ENCODE measurements around the gene C16orf87. TPM values are rescaled to one million over a fixed set of nuclear protein-coding genes. Genes with fewer than 3 reads are reported as not detected.

C16orf87 gene
- total RNA-seq, 3 donors from 2014 or later: 5.3 to 8.3 (median 5.4) TPM

GRCh38 chr16:46807336-46807735, 23.6 kb downstream of the C16orf87 start:
- intact Hi-C loops (cut with DNase I, micrococcal nuclease): loop anchor here in 1 of 2 donors (10.0 kb wide), 1 partner anchor 133 kb away; no protein-coding TSS in a partner anchor
- Histone ChIP-seq H3K4me1 (ENCODE audit: low read depth) (peaks cover 7% of the 10 kb centered on the region), H3K9me3 (no peaks in the 10 kb centered on the region), H3K4me3 (no peak overlapping the region), H3K36me3 (ENCODE audit: low read depth) (no peaks in the 10 kb centered on the region)
- DNase-seq: no peak
- ATAC-seq: no peak
- TF ChIP-seq, protein P1, sequence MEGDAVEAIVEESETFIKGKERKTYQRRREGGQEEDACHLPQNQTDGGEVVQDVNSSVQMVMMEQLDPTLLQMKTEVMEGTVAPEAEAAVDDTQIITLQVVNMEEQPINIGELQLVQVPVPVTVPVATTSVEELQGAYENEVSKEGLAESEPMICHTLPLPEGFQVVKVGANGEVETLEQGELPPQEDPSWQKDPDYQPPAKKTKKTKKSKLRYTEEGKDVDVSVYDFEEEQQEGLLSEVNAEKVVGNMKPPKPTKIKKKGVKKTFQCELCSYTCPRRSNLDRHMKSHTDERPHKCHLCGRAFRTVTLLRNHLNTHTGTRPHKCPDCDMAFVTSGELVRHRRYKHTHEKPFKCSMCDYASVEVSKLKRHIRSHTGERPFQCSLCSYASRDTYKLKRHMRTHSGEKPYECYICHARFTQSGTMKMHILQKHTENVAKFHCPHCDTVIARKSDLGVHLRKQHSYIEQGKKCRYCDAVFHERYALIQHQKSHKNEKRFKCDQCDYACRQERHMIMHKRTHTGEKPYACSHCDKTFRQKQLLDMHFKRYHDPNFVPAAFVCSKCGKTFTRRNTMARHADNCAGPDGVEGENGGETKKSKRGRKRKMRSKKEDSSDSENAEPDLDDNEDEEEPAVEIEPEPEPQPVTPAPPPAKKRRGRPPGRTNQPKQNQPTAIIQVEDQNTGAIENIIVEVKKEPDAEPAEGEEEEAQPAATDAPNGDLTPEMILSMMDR (IDR thresholded peaks at IDR 0.05): no peak

DNA sequence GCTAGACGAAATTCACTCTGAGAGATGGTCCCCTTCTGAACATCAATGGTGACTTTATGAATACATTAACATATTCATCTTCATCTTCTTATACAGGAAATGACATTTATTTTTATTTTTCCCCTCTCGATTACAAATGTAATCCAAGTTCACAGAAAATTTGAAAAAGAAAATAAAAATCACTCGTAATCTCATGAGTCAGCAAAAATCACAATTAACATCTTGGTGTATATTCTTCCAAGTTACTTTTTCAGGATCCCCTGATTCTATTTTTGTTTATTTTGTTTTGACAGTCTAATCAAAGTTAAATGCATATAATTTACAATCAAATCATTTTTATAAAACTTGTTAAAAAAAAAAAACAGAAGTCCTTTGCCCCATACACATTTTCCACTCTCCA, 27.6 kb downstream of the C16orf87 start:
- no peaks in the 10 kb centered on the region for H3K36me3 ChIP-seq (ENCODE audit: low read depth)
- H3K4me3 ChIP-seq: no peak overlapping the region
- no peaks in the 10 kb centered on the region for H3K9me3 ChIP-seq
- intact Hi-C loops (cut with DNase I, micrococcal nuclease): loop anchor here in 1 of 2 donors (10.0 kb wide), 1 partner anchor 129 kb away; no protein-coding TSS in a partner anchor
- TF ChIP-seq, protein P1 (IDR thresholded peaks at IDR 0.05): no peak
- no peaks in the 10 kb centered on the region for H3K4me1 ChIP-seq (ENCODE audit: low read depth)
- DNase-seq (no peak), ATAC-seq (no peak)

DNA sequence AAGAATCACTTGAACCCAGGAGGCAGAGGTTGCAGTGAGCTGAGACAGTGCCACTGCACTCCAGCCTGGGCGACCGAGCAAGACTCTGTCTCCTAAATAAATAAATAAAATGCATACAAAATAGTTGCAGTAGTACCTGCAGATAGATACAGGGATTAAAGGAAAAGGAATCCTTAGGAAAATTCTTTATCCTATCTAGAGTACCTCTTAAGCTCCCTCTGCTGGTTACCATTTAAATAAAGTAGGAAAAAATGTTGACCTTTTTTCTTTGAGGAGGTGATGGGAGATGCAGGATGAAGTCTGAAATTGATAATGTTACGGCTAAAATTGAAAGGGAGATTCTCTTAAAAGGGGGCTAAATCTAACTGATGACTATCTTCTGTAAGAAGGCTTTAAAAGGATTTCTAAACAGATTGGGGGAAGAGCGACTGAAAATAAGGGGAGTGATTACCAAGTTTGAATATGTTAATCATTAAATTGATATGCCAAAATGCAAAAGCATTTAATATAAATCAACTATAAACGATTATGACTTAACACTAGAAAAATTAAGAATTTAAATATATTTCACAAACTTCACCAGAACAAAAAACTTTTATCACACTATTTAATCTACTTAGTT, 29.4 kb downstream of the C16orf87 start:
- intact Hi-C loops (cut with DNase I, micrococcal nuclease): loop anchor here in 1 of 2 donors (10.0 kb wide), 1 partner anchor 127 kb away; no protein-coding TSS in a partner anchor
- Histone ChIP-seq H3K9me3 (no peaks in the 10 kb centered on the region), H3K4me1 (ENCODE audit: low read depth) (no peaks in the 10 kb centered on the region), H3K36me3 (ENCODE audit: low read depth) (no peaks in the 10 kb centered on the region), H3K4me3 (no peak overlapping the region)
- ATAC-seq: no peak
- TF ChIP-seq, protein P1 (IDR thresholded peaks at IDR 0.05): no peak
- no peak for DNase-seq

DNA sequence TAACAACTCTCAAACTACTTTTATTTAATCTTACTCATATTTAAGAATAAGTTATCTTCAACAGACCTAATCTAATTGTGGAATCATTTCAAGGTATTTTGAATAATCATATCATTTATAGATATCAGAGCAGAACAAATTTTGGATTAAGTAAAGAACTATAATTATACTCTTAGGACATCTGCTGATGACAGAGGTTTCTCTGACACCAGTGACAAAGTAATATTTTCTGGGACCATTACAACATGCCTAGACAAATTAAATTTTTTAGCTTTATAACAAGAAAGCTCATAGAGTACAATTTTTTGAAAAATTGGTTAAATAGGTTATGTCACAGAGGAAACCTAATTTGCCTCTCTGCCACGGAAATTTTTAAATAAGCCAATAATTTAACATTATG, 30.5 kb downstream of the C16orf87 start:
- no peaks in the 10 kb centered on the region for H3K4me1 ChIP-seq (ENCODE audit: low read depth)
- no peak overlapping the region for H3K4me3 ChIP-seq
- DNase-seq (no peak), ATAC-seq (no peak)
- intact Hi-C loops (cut with DNase I, micrococcal nuclease): loop anchor here in 1 of 2 donors (10.0 kb wide), 1 partner anchor 126 kb away; no protein-coding TSS in a partner anchor
- TF ChIP-seq, protein P1 (IDR thresholded peaks at IDR 0.05): no peak
- no peaks in the 10 kb centered on the region for H3K9me3 ChIP-seq
- no peaks in the 10 kb centered on the region for H3K36me3 ChIP-seq (ENCODE audit: low read depth)

DNA sequence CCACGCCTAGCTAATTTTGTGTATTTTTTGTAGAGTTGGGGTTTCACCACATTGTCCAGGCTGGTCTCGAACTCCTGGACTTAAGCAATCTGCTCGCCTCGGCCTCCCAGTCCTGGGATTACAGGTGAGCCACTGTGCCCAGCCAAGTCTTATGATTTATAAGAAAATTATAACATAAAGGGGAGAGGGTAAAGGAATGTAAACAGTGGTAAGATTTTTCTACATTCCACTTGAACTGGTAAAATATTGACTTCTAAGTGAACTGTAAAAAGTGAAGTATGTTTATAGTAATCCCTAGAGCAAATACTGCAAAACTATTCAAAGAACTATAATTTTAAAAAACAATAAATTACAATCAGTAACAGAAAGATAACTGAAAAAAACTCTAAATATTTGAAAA, 33.5 kb downstream of the C16orf87 start:
- TF ChIP-seq, protein P1 (IDR thresholded peaks at IDR 0.05): no peak
- H3K36me3 ChIP-seq (ENCODE audit: low read depth): no peaks in the 10 kb centered on the region
- ATAC-seq (no peak), DNase-seq (no peak)
- H3K9me3 ChIP-seq: peaks cover 14% of the 10 kb centered on the region
- no peaks in the 10 kb centered on the region for H3K4me1 ChIP-seq (ENCODE audit: low read depth)
- no peak overlapping the region for H3K4me3 ChIP-seq
- intact Hi-C loops (cut with DNase I, micrococcal nuclease): no loop called here

Measured in mucosa of descending colon (tissue), 3 donors.